T-helper 2 cell treated with Interferon-gamma antibody and Interleukin-4, amounts not matched to agents 5 μg/mL and 100 μg/mL, for 36 hours (primary cell): ENCODE results near the gene ACAD8.
"Not testable (repeated sequence)": the region's sequence is repeated elsewhere in the genome, so short reads cannot be mapped to it uniquely, and the experiment has no call there.

Experiments
- DNase-seq: peaks from one replicate; pipeline ENCODE4 v3.0.0; 2021; ENCODE audit warnings: low spot score
- H3K27ac Mint-ChIP-seq: one replicate; pipeline ENCODE4 v1.8.0; 2021; ENCODE audit warnings: mild to moderate bottlenecking, mixed read lengths
- H3K27me3 Mint-ChIP-seq: one replicate; pipeline ENCODE4 v1.8.0; 2021; ENCODE audit warnings: low read depth, mixed read lengths
- H3K36me3 Mint-ChIP-seq: one replicate; pipeline ENCODE4 v1.8.0; 2021; ENCODE audit warnings: low read depth, mixed read lengths
- H3K4me1 Mint-ChIP-seq: one replicate; pipeline ENCODE4 v1.8.0; 2021; ENCODE audit warnings: low read depth, mixed read lengths
- H3K4me3 Mint-ChIP-seq: one replicate; pipeline ENCODE4 v1.8.0; 2022; ENCODE audit warnings: mild to moderate bottlenecking, moderate library complexity, mixed read lengths
- H3K9me3 Mint-ChIP-seq: one replicate; pipeline ENCODE4 v1.8.0; 2021; ENCODE audit warnings: mixed read lengths

The ACAD8 gene

GRCh38 chr11:134248910-134249480 lies 4.4 kb upstream of the ACAD8 start:
- H3K4me3 Mint-ChIP-seq = no peak overlapping the region
- H3K27ac Mint-ChIP-seq = peak overlapping the region; percentile 75
- no peaks in the 10 kb centered on the region for H3K27me3 Mint-ChIP-seq
- H3K4me1 Mint-ChIP-seq = peaks cover 19% of the 10 kb centered on the region
- peaks cover 39% of the 10 kb centered on the region for H3K36me3 Mint-ChIP-seq
- DNase-seq = peak; percentile 35
- H3K9me3 Mint-ChIP-seq = no peaks in the 10 kb centered on the region

DNA sequence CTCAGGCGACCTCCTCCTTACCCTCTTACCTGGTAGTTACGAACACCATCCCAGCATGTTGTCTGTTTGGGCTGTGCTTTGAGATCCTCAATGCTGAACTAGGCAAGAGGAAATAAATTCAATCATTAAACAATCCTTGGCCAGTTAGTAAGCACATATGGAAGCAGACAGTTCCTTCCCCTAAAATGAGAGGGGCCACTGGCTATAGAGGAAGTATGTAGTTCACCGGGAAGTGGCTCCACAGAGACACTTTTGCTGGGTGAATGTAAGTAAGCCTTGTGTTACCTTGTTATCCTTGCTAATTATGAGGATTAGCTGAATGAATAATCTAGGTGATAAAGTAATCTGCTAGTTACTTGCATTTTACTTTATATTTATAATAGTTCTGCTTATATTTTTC lies 3.1 kb upstream of the ACAD8 start:
- Mint-ChIP-seq H3K4me3 (no peak overlapping the region), H3K27me3 (no peaks in the 10 kb centered on the region), H3K4me1 (peaks cover 27% of the 10 kb centered on the region), H3K36me3 (peaks cover 32% of the 10 kb centered on the region), H3K9me3 (no peaks in the 10 kb centered on the region), H3K27ac (no peak overlapping the region)
- DNase-seq = no peak

GRCh38 chr11:134250675-134251074 lies 2.7 kb upstream of the ACAD8 start:
- no peak for DNase-seq
- no peaks in the 10 kb centered on the region for H3K9me3 Mint-ChIP-seq
- no peak overlapping the region for H3K27ac Mint-ChIP-seq
- H3K36me3 Mint-ChIP-seq = peaks cover 34% of the 10 kb centered on the region
- H3K4me3 Mint-ChIP-seq = no peak overlapping the region
- H3K4me1 Mint-ChIP-seq = peaks cover 31% of the 10 kb centered on the region
- no peaks in the 10 kb centered on the region for H3K27me3 Mint-ChIP-seq

DNA sequence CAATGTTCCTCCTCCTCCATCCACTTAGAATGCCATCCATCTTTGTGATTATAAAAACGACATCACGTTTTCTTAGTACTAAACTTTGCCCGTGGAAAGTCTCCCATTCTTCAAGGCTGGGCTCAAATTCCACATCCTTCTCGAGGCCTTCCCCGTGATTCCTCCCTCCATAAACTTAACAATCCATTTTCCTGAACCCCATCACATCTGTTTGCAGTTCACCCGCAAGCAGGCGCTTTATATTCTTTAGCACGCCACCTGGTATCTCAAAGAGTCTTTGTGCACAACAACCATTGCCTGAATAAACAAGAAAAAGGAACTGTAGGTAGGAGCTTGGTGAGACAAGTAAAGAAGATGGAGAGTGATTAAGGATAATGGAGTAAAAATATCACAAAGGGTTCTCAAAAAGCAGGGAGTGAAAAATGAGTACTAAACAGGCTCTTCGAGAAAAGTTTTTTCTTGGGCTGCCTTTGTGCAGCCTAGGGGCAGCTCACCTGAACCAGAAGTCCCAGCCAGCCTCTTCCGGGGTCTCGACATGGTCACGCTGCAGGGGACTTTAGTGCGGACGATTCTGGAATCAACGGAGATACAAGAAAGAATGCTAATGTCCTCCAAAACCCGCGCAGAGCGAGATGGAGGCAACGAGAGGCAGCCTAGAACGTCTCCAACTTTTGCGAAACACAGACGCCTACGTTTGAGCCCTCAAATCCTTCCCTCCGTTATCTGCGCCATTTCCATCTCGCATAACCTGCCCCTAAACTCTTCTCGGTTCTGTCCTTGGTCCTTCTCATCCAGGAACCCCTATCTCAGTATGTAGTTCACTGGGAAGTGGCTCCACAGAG lies 801 bp upstream of the ACAD8 start:
- H3K36me3 Mint-ChIP-seq = peaks cover 26% of the 10 kb centered on the region
- H3K27ac Mint-ChIP-seq = peak overlapping the region; percentile 94
- H3K27me3 Mint-ChIP-seq = no peaks in the 10 kb centered on the region
- H3K4me1 Mint-ChIP-seq = peaks cover 33% of the 10 kb centered on the region
- no peaks in the 10 kb centered on the region for H3K9me3 Mint-ChIP-seq
- H3K4me3 Mint-ChIP-seq = peak overlapping the region; percentile 99
- peak; percentile 26 for DNase-seq

- H3K27me3 Mint-ChIP-seq = no peaks in the 10 kb centered on the region
- no peak overlapping the region for H3K27ac Mint-ChIP-seq
- peak overlapping the region; percentile 99 for H3K4me3 Mint-ChIP-seq
- H3K9me3 Mint-ChIP-seq = no peaks in the 10 kb centered on the region
- peaks cover 33% of the 10 kb centered on the region for H3K4me1 Mint-ChIP-seq
- no peak for DNase-seq
- H3K36me3 Mint-ChIP-seq = peaks cover 21% of the 10 kb centered on the region
These were observed 1.2 kb downstream of the ACAD8 start for GRCh38 chr11:134254433-134255183.

DNA sequence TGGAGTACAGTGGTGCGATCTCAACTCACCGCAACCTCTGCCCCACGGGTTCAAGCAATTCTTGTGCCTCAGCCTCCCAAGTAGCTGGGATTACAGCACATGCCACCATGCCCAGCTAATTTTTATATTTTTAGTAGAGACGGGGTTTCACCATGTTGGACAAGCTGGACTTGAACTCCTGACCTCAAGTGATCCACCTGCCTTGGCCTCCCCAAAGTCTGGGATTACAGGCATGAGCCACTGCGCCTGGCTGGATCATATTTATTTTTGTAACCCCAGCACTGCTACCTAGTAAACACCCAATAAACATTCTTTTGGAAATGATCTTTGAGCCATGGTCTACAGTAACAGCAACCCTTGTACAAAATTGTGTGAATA lies 1.8 kb downstream of the ACAD8 start:
- H3K4me3 Mint-ChIP-seq, H3K27ac Mint-ChIP-seq, H3K27me3 Mint-ChIP-seq, DNase-seq, H3K9me3 Mint-ChIP-seq: not testable (repeated sequence)
- H3K4me1 Mint-ChIP-seq = peaks cover 33% of the 10 kb centered on the region
- H3K36me3 Mint-ChIP-seq = peaks cover 23% of the 10 kb centered on the region

- H3K27me3 Mint-ChIP-seq = no peaks in the 10 kb centered on the region
- peaks cover 35% of the 10 kb centered on the region for H3K4me1 Mint-ChIP-seq
- no peaks in the 10 kb centered on the region for H3K9me3 Mint-ChIP-seq
- no peak overlapping the region for H3K27ac Mint-ChIP-seq
- peaks cover 30% of the 10 kb centered on the region for H3K36me3 Mint-ChIP-seq
- no peak overlapping the region for H3K4me3 Mint-ChIP-seq
- no peak for DNase-seq
These were observed 3.7 kb downstream of the ACAD8 start for GRCh38 chr11:134257101-134257500.

- no peaks in the 10 kb centered on the region for H3K9me3 Mint-ChIP-seq
- no peak overlapping the region for H3K4me3 Mint-ChIP-seq
- H3K4me1 Mint-ChIP-seq = peaks cover 31% of the 10 kb centered on the region
- DNase-seq = no peak
- no peak overlapping the region for H3K27ac Mint-ChIP-seq
- H3K36me3 Mint-ChIP-seq = peaks cover 28% of the 10 kb centered on the region
- no peaks in the 10 kb centered on the region for H3K27me3 Mint-ChIP-seq
These were observed 5.2 kb downstream of the ACAD8 start for GRCh38 chr11:134258577-134258976.

- Mint-ChIP-seq H3K36me3 (peaks cover 30% of the 10 kb centered on the region), H3K27ac (peak overlapping the region; percentile 61), H3K9me3 (no peaks in the 10 kb centered on the region), H3K4me1 (peaks cover 22% of the 10 kb centered on the region), H3K4me3 (peak overlapping the region; percentile 35), H3K27me3 (no peaks in the 10 kb centered on the region)
- no peak for DNase-seq
These were observed 7.1 kb downstream of the ACAD8 start for GRCh38 chr11:134260503-134260902.

DNA sequence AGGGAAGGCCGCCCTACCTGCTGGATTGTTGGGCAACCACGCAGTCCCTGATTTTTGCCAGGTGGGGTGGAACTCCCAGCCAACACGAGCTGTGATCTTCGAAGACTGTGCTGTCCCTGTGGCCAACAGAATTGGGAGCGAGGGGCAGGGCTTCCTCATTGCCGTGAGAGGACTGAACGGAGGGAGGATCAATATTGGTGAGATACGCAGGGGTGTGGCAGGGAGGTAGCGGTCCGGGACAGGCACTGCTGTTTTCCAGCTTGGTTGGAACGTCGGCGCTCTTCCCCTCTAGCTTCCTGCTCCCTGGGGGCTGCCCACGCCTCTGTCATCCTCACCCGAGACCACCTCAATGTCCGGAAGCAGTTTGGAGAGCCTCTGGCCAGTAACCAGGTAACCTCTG lies 7.6 kb downstream of the ACAD8 start:
- H3K27me3 Mint-ChIP-seq = no peaks in the 10 kb centered on the region
- no peak overlapping the region for H3K27ac Mint-ChIP-seq
- no peak overlapping the region for H3K4me3 Mint-ChIP-seq
- H3K36me3 Mint-ChIP-seq = peaks cover 29% of the 10 kb centered on the region
- DNase-seq = no peak
- peaks cover 20% of the 10 kb centered on the region for H3K4me1 Mint-ChIP-seq
- H3K9me3 Mint-ChIP-seq = no peaks in the 10 kb centered on the region

GRCh38 chr11:134261626-134262488 lies 8.5 kb downstream of the ACAD8 start:
- H3K4me3 Mint-ChIP-seq = no peak overlapping the region
- H3K27ac Mint-ChIP-seq = no peak overlapping the region
- peaks cover 32% of the 10 kb centered on the region for H3K36me3 Mint-ChIP-seq
- DNase-seq = no peak
- H3K9me3 Mint-ChIP-seq = no peaks in the 10 kb centered on the region
- peaks cover 27% of the 10 kb centered on the region for H3K4me1 Mint-ChIP-seq
- no peaks in the 10 kb centered on the region for H3K27me3 Mint-ChIP-seq

GRCh38 chr11:134264966-134265764 lies 11.8 kb downstream of the ACAD8 start:
- Mint-ChIP-seq H3K9me3 (no peaks in the 10 kb centered on the region), H3K27ac (peak overlapping the region; percentile 19), H3K4me1 (peaks cover 29% of the 10 kb centered on the region), H3K4me3 (no peak overlapping the region), H3K27me3 (no peaks in the 10 kb centered on the region), H3K36me3 (peaks cover 22% of the 10 kb centered on the region)
- DNase-seq = no peak

- Mint-ChIP-seq H3K4me1 (peaks cover 38% of the 10 kb centered on the region), H3K27ac (no peak overlapping the region), H3K9me3 (no peaks in the 10 kb centered on the region), H3K36me3 (peaks cover 20% of the 10 kb centered on the region), H3K27me3 (no peaks in the 10 kb centered on the region), H3K4me3 (no peak overlapping the region)
- DNase-seq = no peak
These were observed 13.1 kb downstream of the ACAD8 start for GRCh38 chr11:134266440-134266839.
